ENCODE results near the gene VSTM1.
"Not testable (repeated sequence)": the region's sequence is repeated elsewhere in the genome, so short reads cannot be mapped to it uniquely, and the experiment has no call there.

VSTM1 gene

DNA sequence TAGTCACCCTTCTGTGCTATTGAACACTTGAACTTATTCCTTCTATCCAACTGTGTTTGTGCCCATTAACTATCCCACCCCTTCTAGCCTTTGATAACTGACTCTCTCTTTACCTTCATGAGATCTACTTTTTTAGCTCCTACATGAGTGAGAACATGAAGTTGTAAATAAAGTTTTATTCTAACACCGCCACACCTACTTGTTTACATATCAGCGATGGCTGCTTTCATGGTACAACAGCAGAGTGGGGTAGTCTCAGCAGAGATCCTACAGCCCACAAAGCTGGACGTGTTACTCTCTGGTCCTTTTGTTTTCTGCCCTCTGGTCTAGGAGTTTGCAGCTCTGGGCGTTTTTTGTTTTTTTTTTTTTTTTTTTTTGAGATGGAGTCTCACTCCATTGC, 23.7 kb downstream of the VSTM1 start:
- DNase-seq (ENCODE audit: low read depth in 2 of 2), result no peak
- no peak overlapping the region for H3K4me3 ChIP-seq (replicated peaks in 1 of 2; ENCODE audit: low read depth in 2 of 2, low read length in 2 of 2)
- TF ChIP-seq, protein P1, sequence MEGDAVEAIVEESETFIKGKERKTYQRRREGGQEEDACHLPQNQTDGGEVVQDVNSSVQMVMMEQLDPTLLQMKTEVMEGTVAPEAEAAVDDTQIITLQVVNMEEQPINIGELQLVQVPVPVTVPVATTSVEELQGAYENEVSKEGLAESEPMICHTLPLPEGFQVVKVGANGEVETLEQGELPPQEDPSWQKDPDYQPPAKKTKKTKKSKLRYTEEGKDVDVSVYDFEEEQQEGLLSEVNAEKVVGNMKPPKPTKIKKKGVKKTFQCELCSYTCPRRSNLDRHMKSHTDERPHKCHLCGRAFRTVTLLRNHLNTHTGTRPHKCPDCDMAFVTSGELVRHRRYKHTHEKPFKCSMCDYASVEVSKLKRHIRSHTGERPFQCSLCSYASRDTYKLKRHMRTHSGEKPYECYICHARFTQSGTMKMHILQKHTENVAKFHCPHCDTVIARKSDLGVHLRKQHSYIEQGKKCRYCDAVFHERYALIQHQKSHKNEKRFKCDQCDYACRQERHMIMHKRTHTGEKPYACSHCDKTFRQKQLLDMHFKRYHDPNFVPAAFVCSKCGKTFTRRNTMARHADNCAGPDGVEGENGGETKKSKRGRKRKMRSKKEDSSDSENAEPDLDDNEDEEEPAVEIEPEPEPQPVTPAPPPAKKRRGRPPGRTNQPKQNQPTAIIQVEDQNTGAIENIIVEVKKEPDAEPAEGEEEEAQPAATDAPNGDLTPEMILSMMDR (IDR thresholded peaks at IDR 0.05; ENCODE audit: low read depth, low read length), result no peak

DNA sequence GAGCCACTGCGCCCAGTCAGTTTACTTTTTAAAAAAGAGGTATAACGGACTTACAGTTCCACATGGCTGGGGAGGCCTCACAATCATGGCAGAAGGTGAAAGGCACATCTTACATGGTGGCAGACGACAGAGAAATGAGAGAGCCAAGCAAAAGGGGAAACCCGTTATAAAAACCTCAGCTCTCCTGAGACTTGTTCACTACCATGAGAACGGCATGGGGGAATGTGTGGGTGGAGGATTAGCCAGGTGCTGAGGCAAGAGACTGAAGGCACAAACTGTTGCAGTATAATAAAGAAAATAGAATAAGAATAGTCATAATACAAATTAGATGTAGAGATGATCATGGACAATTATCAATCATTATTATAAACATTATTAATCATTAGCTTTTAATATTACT, 27.2 kb downstream of the VSTM1 start:
- not testable (repeated sequence) for H3K4me3 ChIP-seq (replicated peaks in 1 of 2; ENCODE audit: low read depth in 2 of 2, low read length in 2 of 2)
- peak in 1 of 2 donors; percentile 52 for DNase-seq (ENCODE audit: low read depth in 2 of 2)

DNA sequence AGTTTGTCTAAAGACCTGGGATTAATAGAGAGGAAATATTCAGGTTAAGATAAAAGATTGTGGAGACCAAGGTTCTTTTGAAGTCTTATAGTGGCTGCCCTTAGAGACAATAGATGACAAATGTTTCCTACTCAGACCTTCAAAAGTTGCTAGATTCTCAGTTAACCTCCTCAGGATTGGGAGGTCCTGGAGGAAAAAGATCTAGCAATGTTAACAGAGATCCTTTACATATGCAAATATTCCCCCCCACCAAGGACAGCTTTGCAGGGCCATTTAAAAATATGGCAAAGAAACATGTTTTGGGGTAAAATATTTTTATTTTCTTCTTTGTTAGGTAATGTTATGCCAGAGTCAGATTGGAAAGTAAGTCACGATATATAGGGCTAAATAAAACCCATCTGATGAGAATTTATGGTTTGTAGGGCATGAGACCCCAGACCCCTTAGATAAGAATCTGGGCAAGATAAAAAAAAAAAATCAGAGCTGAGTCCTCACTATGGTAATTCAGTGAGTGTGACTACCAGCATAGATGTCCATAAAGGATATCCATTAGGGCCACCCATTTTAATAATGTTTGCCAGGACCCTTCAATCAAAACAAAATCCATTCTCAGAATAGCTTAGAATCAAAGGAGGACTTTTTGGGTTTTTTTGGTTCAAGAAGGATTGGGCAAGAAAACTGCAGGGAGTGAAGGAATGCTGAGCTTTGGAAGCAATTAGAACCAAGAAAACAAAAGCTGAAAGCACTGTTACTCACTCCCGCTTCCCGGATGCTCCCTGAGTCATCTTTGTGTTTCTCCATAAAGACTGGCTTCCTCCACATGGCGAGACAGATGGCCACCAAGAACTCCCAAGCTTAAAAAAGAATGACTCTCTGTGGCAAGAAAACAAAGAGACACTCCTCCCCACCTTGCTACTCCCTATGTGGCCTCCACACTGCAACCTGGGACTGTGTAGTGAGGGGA, 28.2 kb downstream of the VSTM1 start:
- H3K4me3 ChIP-seq (replicated peaks in 1 of 2; ENCODE audit: low read depth in 2 of 2, low read length in 2 of 2), result no peak overlapping the region
- TF ChIP-seq, protein P1 (IDR thresholded peaks at IDR 0.05; ENCODE audit: low read depth, low read length), result no peak
- DNase-seq (ENCODE audit: low read depth in 2 of 2), result peak; percentile 88 to 95

DNA sequence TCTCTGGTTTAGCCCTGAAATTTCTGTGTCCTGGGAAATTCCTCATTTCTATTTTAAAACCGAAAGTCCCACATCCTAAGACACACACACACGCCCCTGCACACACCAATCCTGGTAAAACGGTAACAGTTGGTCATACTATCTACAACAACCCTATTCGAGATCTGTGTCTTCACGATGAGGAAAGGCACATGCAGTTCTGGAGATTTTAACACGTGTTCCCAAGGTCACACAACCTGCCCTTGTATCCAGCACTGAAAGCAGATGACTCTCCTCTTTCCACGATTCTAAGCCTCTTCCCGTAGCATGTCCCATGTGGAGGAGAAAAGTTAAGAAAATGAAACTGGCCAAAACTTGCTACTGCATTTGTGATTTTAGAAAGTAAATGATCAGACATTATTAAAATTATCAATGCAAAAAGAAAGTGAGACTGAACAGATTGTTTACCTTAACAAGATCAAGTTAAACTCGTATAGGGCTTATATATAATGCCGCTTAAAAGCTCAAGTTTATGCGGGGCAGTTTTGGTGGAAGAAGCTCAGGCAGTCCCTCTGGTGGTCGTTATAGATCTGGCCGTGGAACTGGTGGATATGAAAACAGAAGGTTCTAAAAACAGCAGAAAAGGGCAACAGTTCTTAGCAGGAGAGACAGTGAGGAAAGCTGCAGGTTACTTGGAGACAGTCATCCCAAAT, 32.7 kb downstream of the VSTM1 start:
- TF ChIP-seq, protein P1 (IDR thresholded peaks at IDR 0.05; ENCODE audit: low read depth, low read length), result peak; percentile 49
- H3K4me3 ChIP-seq (replicated peaks in 1 of 2; ENCODE audit: low read depth in 2 of 2, low read length in 2 of 2), result no peak overlapping the region
- peak; percentile 41 to 48 for DNase-seq (ENCODE audit: low read depth in 2 of 2)

DNA sequence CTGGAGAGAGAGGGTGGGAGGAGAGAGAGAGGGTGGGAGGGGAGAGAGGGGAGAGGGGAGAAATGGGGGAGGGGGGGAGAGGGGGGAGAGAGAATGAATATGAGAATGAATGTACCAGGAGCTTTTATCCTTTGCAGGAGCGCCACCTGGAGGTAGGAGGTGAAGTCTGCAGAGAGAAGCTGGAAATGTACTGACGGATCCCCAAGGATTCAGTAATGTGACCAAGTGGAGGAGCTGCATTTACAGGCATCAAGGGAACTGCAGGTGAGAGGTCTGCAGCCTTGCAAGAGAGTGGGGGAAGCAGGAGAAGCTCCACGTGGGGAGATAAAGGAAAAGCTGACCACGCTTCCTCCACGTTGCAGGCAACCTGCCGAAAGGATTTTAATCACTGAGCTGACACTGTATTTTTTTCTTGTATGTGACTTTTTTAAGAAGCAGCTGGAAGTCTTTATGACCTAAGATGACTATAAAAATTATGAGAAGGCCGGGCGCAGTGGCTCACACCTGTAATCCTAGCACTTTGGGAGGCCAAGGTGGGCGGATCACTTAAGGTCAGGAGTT, 33.7 kb downstream of the VSTM1 start:
- TF ChIP-seq, protein P1 (IDR thresholded peaks at IDR 0.05; ENCODE audit: low read depth, low read length), result peak; percentile 72
- peak; percentile 79 to 81 for DNase-seq (ENCODE audit: low read depth in 2 of 2)
- H3K4me3 ChIP-seq (replicated peaks in 1 of 2; ENCODE audit: low read depth in 2 of 2, low read length in 2 of 2), result no peak overlapping the region

DNA sequence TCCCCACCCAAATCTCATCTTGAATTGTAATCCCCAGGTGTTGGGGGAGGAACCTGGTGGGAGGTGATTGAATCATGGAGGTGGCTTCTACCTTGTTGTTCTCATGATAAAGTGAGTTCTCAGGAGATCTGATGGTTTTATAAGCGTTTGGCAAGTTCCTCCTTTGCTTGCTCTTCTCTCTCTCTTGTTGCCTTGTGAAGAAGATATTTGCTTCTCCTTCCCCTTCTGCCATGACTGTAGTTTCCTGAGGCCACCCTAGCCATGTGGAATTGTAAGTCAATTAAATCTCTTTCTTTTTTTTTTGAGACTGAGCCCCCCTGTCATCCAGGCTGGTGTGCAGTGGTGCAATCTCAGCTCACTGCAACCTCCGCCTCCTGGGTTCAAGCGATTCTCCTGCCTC, 34.4 kb downstream of the VSTM1 start:
- no peak overlapping the region for H3K4me3 ChIP-seq (replicated peaks in 1 of 2; ENCODE audit: low read depth in 2 of 2, low read length in 2 of 2)
- TF ChIP-seq, protein P1 (IDR thresholded peaks at IDR 0.05; ENCODE audit: low read depth, low read length), result no peak
- DNase-seq (ENCODE audit: low read depth in 2 of 2), result no peak

DNA sequence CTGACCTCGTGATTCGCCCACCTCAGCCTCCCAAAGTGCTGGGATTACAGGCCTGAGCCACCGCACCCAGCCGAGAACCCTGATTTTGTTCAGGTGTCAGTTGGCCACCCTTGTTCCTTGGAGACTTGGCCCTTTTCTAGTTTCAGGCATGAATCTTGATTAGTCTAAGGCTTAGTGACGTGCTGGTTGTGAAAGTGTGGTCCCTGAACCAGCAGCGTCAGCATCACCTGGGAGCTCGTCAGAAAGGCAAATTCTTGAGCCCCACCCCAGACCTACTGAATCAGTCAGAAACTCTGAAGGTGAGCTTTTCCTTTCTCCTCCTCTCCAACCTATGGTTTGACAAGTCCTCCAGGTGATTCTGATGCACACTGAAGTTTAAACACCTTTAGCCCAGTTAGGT, 37.0 kb downstream of the VSTM1 start:
- DNase-seq (ENCODE audit: low read depth in 2 of 2), result no peak
- TF ChIP-seq, protein P1 (IDR thresholded peaks at IDR 0.05; ENCODE audit: low read depth, low read length), result no peak
- H3K4me3 ChIP-seq (replicated peaks in 1 of 2; ENCODE audit: low read depth in 2 of 2, low read length in 2 of 2), result no peak overlapping the region

Measured in cardiac fibroblast (primary cell).